ENCODE measurements around the gene RNF207. TPM values are rescaled to one million over a fixed set of nuclear protein-coding genes. Genes with fewer than 3 reads are reported as not detected.
A peak's percentile ranks its signal among the peaks of the same experiment; 100 is the strongest.

RNF207 gene
- total RNA-seq, 1 donor from 2014 or later = 34.5 TPM

- no peaks in the 10 kb centered on the region for H3K4me1 Mint-ChIP-seq (ENCODE audit: unreplicated experiment)
- no peak for TF ChIP-seq CTCF (conservative IDR thresholded peaks at IDR 0.05)
- no peak for DNase-seq (ENCODE audit: extremely low spot score, unreplicated experiment)
- H3K4me3 Mint-ChIP-seq = no peak overlapping the region
- peaks cover 33% of the 10 kb centered on the region for H3K27me3 Mint-ChIP-seq
- H3K27ac Mint-ChIP-seq = no peak overlapping the region
- no peaks in the 10 kb centered on the region for H3K36me3 Mint-ChIP-seq
- H3K9me3 Mint-ChIP-seq = no peaks in the 10 kb centered on the region
These were observed 35.1 kb upstream of the RNF207 start for GRCh38 chr1:6170742-6171201.

GRCh38 chr1:6171548-6172124 is 34.3 kb upstream of the RNF207 start:
- H3K36me3 Mint-ChIP-seq = no peaks in the 10 kb centered on the region
- peak; percentile 58 for TF ChIP-seq CTCF (conservative IDR thresholded peaks at IDR 0.05)
- no peak overlapping the region for H3K4me3 Mint-ChIP-seq
- H3K27me3 Mint-ChIP-seq = peaks cover 32% of the 10 kb centered on the region
- H3K27ac Mint-ChIP-seq = no peak overlapping the region
- H3K9me3 Mint-ChIP-seq = no peaks in the 10 kb centered on the region
- DNase-seq (ENCODE audit: extremely low spot score, unreplicated experiment) = no peak
- no peaks in the 10 kb centered on the region for H3K4me1 Mint-ChIP-seq (ENCODE audit: unreplicated experiment)

- no peaks in the 10 kb centered on the region for H3K4me1 Mint-ChIP-seq (ENCODE audit: unreplicated experiment)
- TF ChIP-seq CTCF (conservative IDR thresholded peaks at IDR 0.05) = no peak
- no peaks in the 10 kb centered on the region for H3K9me3 Mint-ChIP-seq
- H3K27ac Mint-ChIP-seq = no peak overlapping the region
- no peak for DNase-seq (ENCODE audit: extremely low spot score, unreplicated experiment)
- no peaks in the 10 kb centered on the region for H3K36me3 Mint-ChIP-seq
- H3K4me3 Mint-ChIP-seq = no peak overlapping the region
- peaks cover 23% of the 10 kb centered on the region for H3K27me3 Mint-ChIP-seq
These were observed 33.4 kb upstream of the RNF207 start for GRCh38 chr1:6172549-6172948.

- TF ChIP-seq CTCF (conservative IDR thresholded peaks at IDR 0.05) = no peak
- DNase-seq (ENCODE audit: extremely low spot score, unreplicated experiment) = no peak
- H3K27ac Mint-ChIP-seq = no peak overlapping the region
- no peaks in the 10 kb centered on the region for H3K4me1 Mint-ChIP-seq (ENCODE audit: unreplicated experiment)
- peaks cover 6% of the 10 kb centered on the region for H3K27me3 Mint-ChIP-seq
- H3K4me3 Mint-ChIP-seq = no peak overlapping the region
- no peaks in the 10 kb centered on the region for H3K9me3 Mint-ChIP-seq
- H3K36me3 Mint-ChIP-seq = no peaks in the 10 kb centered on the region
These were observed 31.1 kb upstream of the RNF207 start for GRCh38 chr1:6174621-6175410.

- H3K36me3 Mint-ChIP-seq = no peaks in the 10 kb centered on the region
- DNase-seq (ENCODE audit: extremely low spot score, unreplicated experiment) = no peak
- H3K4me1 Mint-ChIP-seq (ENCODE audit: unreplicated experiment) = no peaks in the 10 kb centered on the region
- no peak for TF ChIP-seq CTCF (conservative IDR thresholded peaks at IDR 0.05)
- no peaks in the 10 kb centered on the region for H3K9me3 Mint-ChIP-seq
- H3K27ac Mint-ChIP-seq = no peak overlapping the region
- no peak overlapping the region for H3K4me3 Mint-ChIP-seq
- peaks cover 6% of the 10 kb centered on the region for H3K27me3 Mint-ChIP-seq
These were observed 30.5 kb upstream of the RNF207 start for GRCh38 chr1:6175411-6175828.
